ENCODE results near the gene TSHZ2.

Gene TSHZ2

GRCh38 chr20:53136473-53136872, 164.3 kb downstream of the TSHZ2 start:
- no peak for DNase-seq

- DNase-seq = no peak
Measured at GRCh38 chr20:53138454-53139262, 166.5 kb downstream of the TSHZ2 start.

DNA sequence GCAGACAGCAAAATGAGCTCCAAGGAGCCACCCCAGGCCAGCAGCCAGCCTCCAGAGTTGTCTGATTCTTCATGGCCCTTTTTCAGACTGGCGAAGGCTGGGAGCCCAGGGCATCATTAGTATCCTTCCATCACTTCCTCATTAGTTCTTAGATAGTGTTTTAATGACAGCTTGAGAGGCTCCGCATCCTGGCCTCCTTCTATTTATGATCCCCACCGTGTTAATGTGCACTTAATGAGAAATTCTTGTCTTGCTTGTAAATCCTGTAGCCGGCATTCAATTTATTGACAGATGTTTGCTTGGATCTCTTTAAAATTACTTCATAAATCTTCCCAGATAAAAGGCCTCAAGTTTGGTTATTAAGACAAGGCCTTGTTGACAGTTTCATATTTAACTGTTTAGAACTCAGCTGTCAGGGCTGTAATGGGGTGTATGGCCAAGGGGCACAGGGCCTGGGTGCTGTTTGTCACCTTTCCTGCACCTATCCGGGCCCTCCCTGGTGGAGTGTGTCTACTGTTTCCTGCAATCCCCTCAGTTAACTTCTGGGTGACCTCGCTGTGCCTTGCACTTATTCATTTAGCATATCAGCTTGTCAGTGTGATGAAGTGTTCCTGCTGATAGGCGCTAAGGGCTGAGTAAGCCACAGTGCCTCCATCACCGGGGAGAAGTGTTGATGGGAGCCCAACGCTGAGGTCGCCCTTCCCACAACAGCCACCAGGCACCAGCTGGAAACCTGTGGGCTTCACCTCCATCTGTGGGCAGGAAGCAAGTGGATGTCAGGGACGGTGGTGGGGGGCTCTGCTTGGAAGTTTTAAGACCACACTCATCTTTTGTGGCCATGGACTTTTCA, 169.3 kb downstream of the TSHZ2 start:
- DNase-seq = no peak

DNA sequence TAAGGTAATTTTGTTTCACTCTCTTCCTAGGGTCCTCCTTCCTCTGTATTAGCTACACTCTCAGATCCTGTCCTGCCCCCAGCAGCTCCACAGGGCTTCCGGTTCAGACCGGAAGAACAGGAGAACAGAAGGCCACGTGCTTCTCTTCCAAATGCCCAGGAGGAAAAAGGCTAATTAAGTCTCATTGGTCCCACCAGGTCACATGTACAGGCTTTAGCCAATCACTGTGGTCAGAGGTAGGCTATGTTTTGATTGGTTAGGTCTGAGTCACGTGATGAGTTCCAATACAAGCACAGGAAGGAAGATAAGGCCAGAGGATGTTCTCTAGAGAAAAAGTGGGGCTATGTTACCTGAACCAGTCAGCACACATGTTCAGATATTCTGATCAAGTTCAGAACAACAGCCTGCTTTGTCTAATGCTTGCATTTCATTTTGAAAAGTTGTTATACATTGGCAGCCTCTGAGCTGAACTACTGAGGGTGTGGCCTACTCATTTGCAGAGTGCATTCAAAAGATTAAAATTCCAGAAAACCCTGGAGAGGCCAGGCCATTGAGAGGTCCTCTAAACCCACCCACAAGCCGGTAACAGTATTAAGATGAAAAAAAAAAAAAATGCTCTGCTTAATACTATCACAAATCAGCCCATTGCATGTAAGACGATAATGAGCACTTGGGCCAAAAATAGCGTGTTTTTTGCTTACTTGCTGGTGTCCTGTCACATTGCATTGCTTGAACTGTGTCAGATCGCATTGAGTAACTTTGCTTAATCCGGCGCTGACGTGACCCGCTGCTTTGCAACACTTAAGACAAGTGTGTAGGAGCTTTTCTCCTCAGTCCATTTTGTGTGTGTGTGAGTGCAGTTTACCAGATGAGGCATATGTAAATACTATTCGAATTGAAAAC, 170.3 kb downstream of the TSHZ2 start:
- no peak for DNase-seq

- peak; percentile 6 for DNase-seq
Measured at GRCh38 chr20:53146201-53146891, 174.2 kb downstream of the TSHZ2 start.

DNA sequence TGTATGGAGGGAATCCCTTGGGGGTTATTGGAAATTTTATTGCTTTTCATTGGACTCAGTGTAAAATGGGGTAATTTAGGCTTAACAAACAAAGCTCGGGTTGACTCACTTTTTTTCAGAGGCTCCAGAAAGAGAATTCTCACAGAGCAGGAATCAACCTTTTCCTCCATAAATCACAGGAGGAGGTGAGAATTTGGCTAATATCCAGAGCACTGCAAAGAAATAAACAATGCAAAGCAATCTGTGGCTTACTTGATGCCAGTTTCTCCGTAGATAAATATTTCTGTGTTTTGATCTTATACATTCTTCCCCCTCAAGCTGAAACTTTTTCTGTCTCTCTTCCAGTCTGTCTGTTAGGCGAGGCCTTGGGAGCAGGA, 176.6 kb downstream of the TSHZ2 start:
- no peak for DNase-seq

GRCh38 chr20:53149148-53149889, 177.2 kb downstream of the TSHZ2 start:
- DNase-seq = no peak

- no peak for DNase-seq
Measured at GRCh38 chr20:53149890-53150205, 177.7 kb downstream of the TSHZ2 start.

- DNase-seq = no peak
Measured at GRCh38 chr20:53150532-53150931, 178.4 kb downstream of the TSHZ2 start.

DNA sequence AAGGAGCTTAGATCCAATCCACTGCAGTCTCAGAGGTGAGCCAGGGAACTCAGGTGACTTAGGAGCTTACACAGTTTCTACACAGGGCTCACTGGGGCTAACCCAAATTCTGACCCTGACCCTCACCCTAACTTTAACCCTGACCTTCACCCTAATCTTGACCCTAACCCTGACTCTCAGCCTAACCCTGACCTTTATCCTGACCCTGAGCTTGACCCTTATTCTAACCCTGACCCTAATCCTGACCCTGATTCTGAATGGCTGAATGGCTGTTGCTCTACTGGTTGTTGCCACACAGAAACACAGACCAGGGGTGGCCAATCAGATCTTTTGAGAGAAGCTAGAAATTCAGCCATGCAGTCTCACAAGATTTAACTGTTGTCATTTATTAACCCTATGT, 180.1 kb downstream of the TSHZ2 start:
- no peak for DNase-seq

GRCh38 chr20:53154540-53154939, 182.4 kb downstream of the TSHZ2 start:
- DNase-seq = no peak

GRCh38 chr20:53157443-53158408, 185.6 kb downstream of the TSHZ2 start:
- peak; percentile 52 for DNase-seq

DNA sequence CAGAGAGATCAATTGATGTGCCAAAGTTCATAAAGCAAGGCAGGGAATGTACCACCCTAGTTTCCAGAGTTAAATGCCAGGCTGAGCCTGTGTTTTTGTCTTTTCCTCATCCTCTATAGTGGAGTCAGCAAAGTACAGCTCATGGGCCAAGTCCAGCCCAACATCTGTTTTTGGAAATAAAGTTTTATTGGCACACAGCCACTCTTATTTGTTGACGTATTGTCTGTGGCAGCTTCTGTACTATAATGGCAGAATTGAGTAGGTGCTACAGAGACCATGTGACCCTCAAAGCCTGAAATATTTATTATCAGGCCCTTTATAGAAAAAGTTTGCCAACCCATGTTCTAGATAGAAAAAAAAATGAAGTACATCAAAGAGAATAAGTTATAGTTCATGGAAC, 187.0 kb downstream of the TSHZ2 start:
- DNase-seq = no peak

GRCh38 chr20:53161073-53161472, 188.9 kb downstream of the TSHZ2 start:
- no peak for DNase-seq

DNA sequence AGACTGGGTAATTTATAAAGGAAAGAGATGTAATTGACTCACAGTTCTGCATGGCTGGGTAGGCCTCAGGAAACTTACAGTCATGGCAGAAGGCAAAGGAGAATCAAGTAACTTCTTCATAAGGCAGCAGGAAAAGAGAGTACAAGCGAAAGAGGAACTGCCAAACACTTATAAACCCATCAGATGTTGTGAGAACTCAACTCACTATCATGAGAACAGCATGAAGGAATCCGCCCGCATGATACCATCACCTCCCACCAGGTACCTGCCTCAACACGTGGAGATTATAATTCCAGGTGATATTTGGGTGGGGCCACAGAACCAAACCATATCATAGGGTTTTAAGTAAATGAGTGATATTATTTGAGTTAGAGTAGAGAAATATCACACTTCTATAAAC, 189.3 kb downstream of the TSHZ2 start:
- DNase-seq = no peak

DNA sequence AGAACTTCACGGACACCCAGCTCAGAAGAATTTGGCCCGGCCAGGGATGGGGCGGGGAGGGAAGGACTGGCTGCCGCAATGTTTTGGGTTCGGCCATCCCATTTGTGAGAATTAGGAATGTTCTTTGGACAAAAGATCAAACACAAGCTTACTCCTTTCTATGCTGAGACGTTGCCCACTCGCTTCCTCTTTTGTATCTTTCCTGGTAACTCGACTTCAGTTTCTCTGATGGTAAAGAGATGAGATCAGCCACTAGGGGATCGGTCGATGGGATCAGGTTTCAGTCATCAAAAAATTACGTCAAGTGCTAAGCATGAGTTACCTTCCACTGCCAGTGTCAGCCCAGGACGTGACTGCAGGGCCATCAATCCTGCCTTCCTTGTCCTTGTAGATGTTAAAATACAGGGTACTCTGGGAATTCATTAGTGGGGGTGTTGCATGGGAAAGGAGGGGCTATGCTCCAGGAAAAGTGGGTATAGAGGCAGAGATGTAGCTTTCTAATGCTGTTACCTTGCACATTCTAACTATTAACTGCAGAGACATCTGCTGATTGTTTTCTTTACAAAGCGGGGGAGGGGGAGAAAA, 190.2 kb downstream of the TSHZ2 start:
- no peak for DNase-seq

- no peak for DNase-seq
Measured at GRCh38 chr20:53163486-53163885, 191.3 kb downstream of the TSHZ2 start.

DNA sequence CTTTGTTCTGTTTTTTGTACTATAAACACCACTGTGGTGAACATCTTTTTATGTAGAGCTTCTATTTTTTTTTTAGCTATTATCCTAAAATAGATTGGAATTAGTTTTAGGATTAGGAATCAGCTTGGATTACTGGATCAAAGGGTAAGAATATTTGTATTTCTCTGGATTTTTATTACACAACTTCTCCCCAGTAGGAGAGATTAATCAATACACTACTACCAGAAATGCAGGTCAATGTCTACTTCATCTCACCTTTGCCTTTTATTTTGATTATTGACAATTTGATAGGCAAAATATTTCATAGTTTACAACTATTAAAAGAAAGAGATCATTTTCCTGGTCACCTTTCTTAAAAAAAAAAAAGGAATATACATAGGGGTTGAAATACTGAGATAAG, 191.9 kb downstream of the TSHZ2 start:
- no peak for DNase-seq

- DNase-seq = no peak
Measured at GRCh38 chr20:53165452-53165851, 193.3 kb downstream of the TSHZ2 start.

DNA sequence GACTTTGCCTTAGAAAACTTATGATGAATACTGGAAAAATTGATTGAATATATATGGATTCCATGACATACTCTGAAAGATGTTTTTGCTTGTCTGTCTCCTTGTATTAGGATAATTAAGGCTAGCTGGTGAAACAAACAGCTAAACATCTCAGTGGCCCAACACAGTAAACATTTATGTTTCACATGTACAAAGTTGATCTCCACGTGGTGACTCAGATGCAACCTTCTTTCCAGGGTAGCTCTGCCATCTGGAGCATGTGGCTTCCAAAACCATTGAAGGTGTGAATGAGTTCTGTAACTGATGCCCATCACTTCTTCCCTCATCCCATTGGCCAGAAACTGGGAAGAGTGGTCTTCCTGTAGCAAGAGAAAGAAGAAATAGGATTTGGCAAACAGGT, 196.3 kb downstream of the TSHZ2 start:
- DNase-seq = no peak

Data from CD4-positive, alpha-beta T cell treated with Interleukin-17A for 4 hours (primary cell).